HUES64 (cell line): ENCODE data around the gene FAM124A.

ENCODE experiments used
- H3K27ac ChIP-seq: 2 replicates; pipeline ENCODE4 v1.7.0; 2013; ENCODE audit warnings: low read depth, low read length, inconsistent platforms
- H3K27me3 ChIP-seq: 2 replicates; pipeline ENCODE4 v1.6.1; 2013; ENCODE audit warnings: mild to moderate bottlenecking, low read length; ENCODE audit not compliant: insufficient read depth
- H3K36me3 ChIP-seq: 2 replicates; pipeline ENCODE4 v1.6.1; 2013; ENCODE audit warnings: mild to moderate bottlenecking, low read length; ENCODE audit not compliant: insufficient read depth
- H3K4me1 ChIP-seq: 2 replicates; pipeline ENCODE4 v1.6.1; 2013; ENCODE audit warnings: mild to moderate bottlenecking, low read length, moderate library complexity; ENCODE audit not compliant: insufficient read depth
- H3K4me3 ChIP-seq: 2 replicates; pipeline ENCODE4 v1.5.1; 2013; ENCODE audit warnings: mild to moderate bottlenecking, low read length, moderate library complexity
- H3K9ac ChIP-seq: 2 replicates; pipeline ENCODE4 v1.6.1; 2013; ENCODE audit warnings: mild to moderate bottlenecking, low read depth, low read length
- H3K9me3 ChIP-seq: 2 replicates; pipeline ENCODE4 v1.6.1; 2013; ENCODE audit warnings: low read depth, low read length; ENCODE audit not compliant: insufficient read depth
- WGBS: fragments of 150-250, 120-280 bp; methylation state at CpG from one replicate; pipeline ENCODE4 v1.1.7; 2013; ENCODE audit warnings: missing lambda C conversion rate; 5-methylcytosine and 5-hydroxymethylcytosine counted together

FAM124A gene

GRCh38 chr13:51326777-51327176 is 104.6 kb downstream of the FAM124A start:
- H3K27ac ChIP-seq, result no peak overlapping the region
- no peaks in the 10 kb centered on the region for H3K9me3 ChIP-seq
- no peak overlapping the region for H3K9ac ChIP-seq
- WGBS, result 86% methylated on average over 2 of the region's 2 CpGs
- H3K36me3 ChIP-seq, result no peaks in the 10 kb centered on the region
- H3K4me1 ChIP-seq, result peaks cover 21% of the 10 kb centered on the region; the same call in 1 of the 2 replicates
- H3K4me3 ChIP-seq, result no peak overlapping the region
- H3K27me3 ChIP-seq, result no peaks in the 10 kb centered on the region

- 96% methylated on average over 2 of the region's 2 CpGs for WGBS
- H3K4me1 ChIP-seq, result peaks cover 21% of the 10 kb centered on the region; the same call in 1 of the 2 replicates
- no peaks in the 10 kb centered on the region for H3K9me3 ChIP-seq
These were observed 105.8 kb downstream of the FAM124A start for GRCh38 chr13:51327961-51328360.

GRCh38 chr13:51328488-51328887 is 106.3 kb downstream of the FAM124A start:
- Histone ChIP-seq H3K27me3 (no peaks in the 10 kb centered on the region), H3K27ac (no peak overlapping the region), H3K4me1 (peaks cover 21% of the 10 kb centered on the region; the same call in 1 of the 2 replicates), H3K9ac (no peak overlapping the region), H3K4me3 (no peak overlapping the region), H3K36me3 (no peaks in the 10 kb centered on the region), H3K9me3 (no peaks in the 10 kb centered on the region)
- whole genome bisulfite sequencing, result 46% methylated on average over 6 of the region's 6 CpGs

More at GRCh38 chr13:51327961-51328360, 105.8 kb downstream of the FAM124A start:
- Histone ChIP-seq H3K4me3 (no peak overlapping the region), H3K27me3 (no peaks in the 10 kb centered on the region), H3K9ac (no peak overlapping the region), H3K27ac (no peak overlapping the region), H3K36me3 (no peaks in the 10 kb centered on the region)

- H3K36me3 ChIP-seq, result no peaks in the 10 kb centered on the region
- 93% methylated on average over 3 of the region's 3 CpGs for WGBS
- no peak overlapping the region for H3K9ac ChIP-seq
- no peak overlapping the region for H3K27ac ChIP-seq
- H3K9me3 ChIP-seq, result no peaks in the 10 kb centered on the region
- peaks cover 21% of the 10 kb centered on the region; the same call in 1 of the 2 replicates for H3K4me1 ChIP-seq
- H3K27me3 ChIP-seq, result no peaks in the 10 kb centered on the region
- H3K4me3 ChIP-seq, result no peak overlapping the region
These were observed 107.4 kb downstream of the FAM124A start for GRCh38 chr13:51329606-51330005.

- H3K27ac ChIP-seq, result no peak overlapping the region
- peaks cover 11% of the 10 kb centered on the region; the same call in 1 of the 2 replicates for H3K4me1 ChIP-seq
- H3K9ac ChIP-seq, result no peak overlapping the region
- 94% methylated on average over 3 of the region's 3 CpGs for WGBS
- no peaks in the 10 kb centered on the region for H3K27me3 ChIP-seq
- no peaks in the 10 kb centered on the region for H3K36me3 ChIP-seq
- no peaks in the 10 kb centered on the region for H3K9me3 ChIP-seq
- no peak overlapping the region for H3K4me3 ChIP-seq
These were observed 108.6 kb downstream of the FAM124A start for GRCh38 chr13:51330791-51331190.

- H3K9ac ChIP-seq, result no peak overlapping the region
- no peaks in the 10 kb centered on the region for H3K27me3 ChIP-seq
- no peaks in the 10 kb centered on the region for H3K36me3 ChIP-seq
- 87% methylated on average over 6 of the region's 6 CpGs for WGBS
- H3K4me1 ChIP-seq, result peaks cover 5% of the 10 kb centered on the region; the same call in 1 of the 2 replicates
- H3K4me3 ChIP-seq, result no peak overlapping the region
- no peaks in the 10 kb centered on the region for H3K9me3 ChIP-seq
- H3K27ac ChIP-seq, result no peak overlapping the region
These were observed 109.2 kb downstream of the FAM124A start for GRCh38 chr13:51331354-51331861.

- H3K27ac ChIP-seq, result no peak overlapping the region
- no peaks in the 10 kb centered on the region for H3K27me3 ChIP-seq
- no peaks in the 10 kb centered on the region for H3K36me3 ChIP-seq
- no peak overlapping the region for H3K4me3 ChIP-seq
- H3K4me1 ChIP-seq, result peaks cover 5% of the 10 kb centered on the region; the same call in 1 of the 2 replicates
- WGBS, result 94% methylated on average over 2 of the region's 2 CpGs
- no peak overlapping the region for H3K9ac ChIP-seq
- no peaks in the 10 kb centered on the region for H3K9me3 ChIP-seq
These were observed 110.6 kb downstream of the FAM124A start for GRCh38 chr13:51332566-51333361.

- no peak overlapping the region for H3K27ac ChIP-seq
- no peak overlapping the region for H3K9ac ChIP-seq
- no peaks in the 10 kb centered on the region for H3K27me3 ChIP-seq
- H3K9me3 ChIP-seq, result no peaks in the 10 kb centered on the region
- H3K4me3 ChIP-seq, result no peak overlapping the region
- H3K36me3 ChIP-seq, result no peaks in the 10 kb centered on the region
- H3K4me1 ChIP-seq, result peaks cover under 1% of the 10 kb centered on the region; the same call in 1 of the 2 replicates
These were observed 111.2 kb downstream of the FAM124A start for GRCh38 chr13:51333421-51333820.

- H3K4me1 ChIP-seq, result no peaks in the 10 kb centered on the region
- H3K9me3 ChIP-seq, result no peaks in the 10 kb centered on the region
- no peak overlapping the region for H3K4me3 ChIP-seq
- H3K9ac ChIP-seq, result no peak overlapping the region
- H3K36me3 ChIP-seq, result no peaks in the 10 kb centered on the region
- H3K27me3 ChIP-seq, result no peaks in the 10 kb centered on the region
- H3K27ac ChIP-seq, result no peak overlapping the region
These were observed 111.6 kb downstream of the FAM124A start for GRCh38 chr13:51333826-51334225.
